Measurements from ENCODE around the gene NEIL3.

NEIL3 gene

GRCh38 chr4:177374966-177375365 lies 65.3 kb downstream of the NEIL3 start:
- DNase-seq = no peak

- no peak for DNase-seq
These were observed 65.7 kb downstream of the NEIL3 start for GRCh38 chr4:177375372-177375771.

- no peak for DNase-seq
These were observed 66.3 kb downstream of the NEIL3 start for GRCh38 chr4:177376024-177376423.

GRCh38 chr4:177380730-177381287 lies 71.1 kb downstream of the NEIL3 start:
- DNase-seq = no peak

- no peak for DNase-seq
These were observed 72.2 kb downstream of the NEIL3 start for GRCh38 chr4:177381762-177382310.

GRCh38 chr4:177384856-177385397 lies 75.3 kb downstream of the NEIL3 start:
- DNase-seq = no peak

- no peak for DNase-seq
These were observed 76.1 kb downstream of the NEIL3 start for GRCh38 chr4:177385576-177386277.

- no peak for DNase-seq
These were observed 76.7 kb downstream of the NEIL3 start for GRCh38 chr4:177386278-177386815.

GRCh38 chr4:177391287-177391686 lies 81.6 kb downstream of the NEIL3 start:
- no peak for DNase-seq

GRCh38 chr4:177391953-177392352 lies 82.3 kb downstream of the NEIL3 start:
- DNase-seq = no peak

GRCh38 chr4:177393236-177393635 lies 83.6 kb downstream of the NEIL3 start:
- no peak for DNase-seq

- DNase-seq = no peak
These were observed 86.7 kb downstream of the NEIL3 start for GRCh38 chr4:177396352-177396751.

GRCh38 chr4:177400030-177400429 lies 90.4 kb downstream of the NEIL3 start:
- DNase-seq = no peak

GRCh38 chr4:177401658-177402273 lies 92.1 kb downstream of the NEIL3 start:
- no peak for DNase-seq

- DNase-seq = no peak
These were observed 94.1 kb downstream of the NEIL3 start for GRCh38 chr4:177403746-177404145.

GRCh38 chr4:177404342-177404741 lies 94.7 kb downstream of the NEIL3 start:
- no peak for DNase-seq

GRCh38 chr4:177404986-177405385 lies 95.3 kb downstream of the NEIL3 start:
- no peak for DNase-seq

- DNase-seq = no peak
These were observed 95.8 kb downstream of the NEIL3 start for GRCh38 chr4:177405508-177405907.

GRCh38 chr4:177408023-177408422 lies 98.3 kb downstream of the NEIL3 start:
- DNase-seq = no peak

GRCh38 chr4:177410566-177410965 lies 100.9 kb downstream of the NEIL3 start:
- no peak for DNase-seq

GRCh38 chr4:177411996-177412395 lies 102.3 kb downstream of the NEIL3 start:
- no peak for DNase-seq
